HEK293 (cell line): ENCODE data around the gene WNT4.

ENCODE experiments used
- CTCF ChIP-seq: fragments of 450-650 bp; formaldehyde crosslinking; IDR thresholded peaks from 2 replicates; pipeline ENCODE4 v1.5.1; 2016; ENCODE audit warnings: missing biosample characterization, missing genetic modification characterization
- PRDM6 ChIP-seq: fragments of 450-650 bp; formaldehyde crosslinking; IDR thresholded peaks from 2 replicates; pipeline ENCODE4 v1.5.1; 2017; ENCODE audit warnings: missing biosample characterization, missing genetic modification characterization
- REST ChIP-seq: fragments of 450-650 bp; formaldehyde crosslinking; IDR thresholded peaks from 2 replicates; pipeline ENCODE4 v1.5.1; 2016; ENCODE audit warnings: missing biosample characterization, missing genetic modification characterization
- TCF7L2 ChIP-seq: IDR thresholded peaks from 2 replicates; pipeline ENCODE4 v1.6.1; 2011; ENCODE audit warnings: low read depth, mild to moderate bottlenecking, inconsistent platforms, low read length, moderate library complexity, borderline replicate concordance
- ZBTB8A ChIP-seq: fragments of 450-650 bp; formaldehyde crosslinking; IDR thresholded peaks from 2 replicates; pipeline ENCODE4 v1.5.1; 2016; ENCODE audit warnings: missing biosample characterization, missing genetic modification characterization
- ZFP41 ChIP-seq: fragments of 450-650 bp; formaldehyde crosslinking; IDR thresholded peaks from 2 replicates; pipeline ENCODE4 v1.5.1; 2016; ENCODE audit warnings: missing biosample characterization, missing genetic modification characterization, borderline replicate concordance
- ZNF2 ChIP-seq: fragments of 450-650 bp; formaldehyde crosslinking; IDR thresholded peaks from 2 replicates; pipeline ENCODE4 v1.5.1; 2016; ENCODE audit warnings: missing biosample characterization, missing genetic modification characterization
- ZNF335 ChIP-seq: fragments of 450-650 bp; formaldehyde crosslinking; conservative IDR thresholded peaks from 2 replicates; pipeline ENCODE4 v1.5.1; 2016; ENCODE audit warnings: missing biosample characterization, missing genetic modification characterization
- ZNF391 ChIP-seq: fragments of 450-650 bp; formaldehyde crosslinking; IDR thresholded peaks from 2 replicates; pipeline ENCODE4 v1.5.1; 2016; ENCODE audit warnings: low read depth, missing biosample characterization, missing genetic modification characterization, borderline replicate concordance
- ZNF549 ChIP-seq: fragments of 450-650 bp; IDR thresholded peaks from 2 replicates; pipeline ENCODE4 v1.5.1; 2018; ENCODE audit warnings: missing biosample characterization, missing genetic modification characterization, mild to moderate bottlenecking, inconsistent platforms, moderate library complexity
- ZNF707 ChIP-seq: fragments of 450-650 bp; formaldehyde crosslinking; IDR thresholded peaks from 2 replicates; pipeline ENCODE4 v1.5.1; 2016; ENCODE audit warnings: missing biosample characterization, missing genetic modification characterization

GRCh38 chr1:22096463-22096862 is 46.4 kb downstream of the WNT4 start:
- no peak for TF ChIP-seq ZBTB8A (tag by site-specific recombination)
- TF ChIP-seq ZFP41 (tag by site-specific recombination): no peak
- no peak for TF ChIP-seq ZNF549
- no peak for TF ChIP-seq ZNF707 (tag by site-specific recombination)
- no peak for TF ChIP-seq REST (tag by site-specific recombination)
- no peak for TF ChIP-seq ZNF335 (tag by site-specific recombination)
- TF ChIP-seq CTCF (tag by site-specific recombination): no peak
- TF ChIP-seq TCF7L2: no peak
- no peak for TF ChIP-seq PRDM6 (tag by site-specific recombination)
- TF ChIP-seq ZNF2 (tag by site-specific recombination): no peak
- no peak for TF ChIP-seq ZNF391 (tag by site-specific recombination)
